T-helper 2 cell treated with Interferon-gamma antibody and Interleukin-4, amounts not matched to agents 5 μg/mL and 100 μg/mL, for 36 hours (primary cell): ENCODE data around the gene CDT1.
"Not testable (repeated sequence)": the region's sequence is repeated elsewhere in the genome, so short reads cannot be mapped to it uniquely, and the experiment has no call there.

Source experiments
- DNase-seq: peaks from one replicate; pipeline ENCODE4 v3.0.0; 2021; ENCODE audit warnings: low spot score
- H3K27ac Mint-ChIP-seq: one replicate; pipeline ENCODE4 v1.8.0; 2021; ENCODE audit warnings: mild to moderate bottlenecking, mixed read lengths
- H3K27me3 Mint-ChIP-seq: one replicate; pipeline ENCODE4 v1.8.0; 2021; ENCODE audit warnings: low read depth, mixed read lengths
- H3K36me3 Mint-ChIP-seq: one replicate; pipeline ENCODE4 v1.8.0; 2021; ENCODE audit warnings: low read depth, mixed read lengths
- H3K4me1 Mint-ChIP-seq: one replicate; pipeline ENCODE4 v1.8.0; 2021; ENCODE audit warnings: low read depth, mixed read lengths
- H3K4me3 Mint-ChIP-seq: one replicate; pipeline ENCODE4 v1.8.0; 2022; ENCODE audit warnings: mild to moderate bottlenecking, moderate library complexity, mixed read lengths
- H3K9me3 Mint-ChIP-seq: one replicate; pipeline ENCODE4 v1.8.0; 2021; ENCODE audit warnings: mixed read lengths

Gene CDT1

DNA sequence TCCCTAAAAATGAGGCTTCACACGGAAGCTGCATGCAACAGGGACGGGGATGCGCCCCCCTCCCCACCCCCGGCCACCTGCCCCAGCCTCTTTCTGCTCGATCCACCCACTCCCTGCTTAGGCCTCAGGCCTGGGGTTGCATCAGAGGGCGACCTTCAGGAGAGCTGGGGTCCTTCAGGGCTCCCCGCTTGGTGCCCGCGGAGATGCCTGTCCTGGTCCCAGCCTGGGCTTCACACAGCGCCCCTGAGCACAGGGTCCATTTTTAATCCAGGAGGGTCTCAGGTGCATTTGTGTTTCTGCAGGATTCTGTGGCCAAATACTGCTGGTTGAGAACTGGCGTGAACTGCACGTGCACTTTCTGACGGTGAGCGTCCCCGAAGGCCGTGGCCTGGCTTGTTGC, 15.5 kb downstream of the CDT1 start:
- H3K36me3 Mint-ChIP-seq = no peaks in the 10 kb centered on the region
- no peaks in the 10 kb centered on the region for H3K9me3 Mint-ChIP-seq
- H3K27ac Mint-ChIP-seq = no peak overlapping the region
- H3K4me1 Mint-ChIP-seq = no peaks in the 10 kb centered on the region
- no peak overlapping the region for H3K4me3 Mint-ChIP-seq
- no peak for DNase-seq
- no peaks in the 10 kb centered on the region for H3K27me3 Mint-ChIP-seq

DNA sequence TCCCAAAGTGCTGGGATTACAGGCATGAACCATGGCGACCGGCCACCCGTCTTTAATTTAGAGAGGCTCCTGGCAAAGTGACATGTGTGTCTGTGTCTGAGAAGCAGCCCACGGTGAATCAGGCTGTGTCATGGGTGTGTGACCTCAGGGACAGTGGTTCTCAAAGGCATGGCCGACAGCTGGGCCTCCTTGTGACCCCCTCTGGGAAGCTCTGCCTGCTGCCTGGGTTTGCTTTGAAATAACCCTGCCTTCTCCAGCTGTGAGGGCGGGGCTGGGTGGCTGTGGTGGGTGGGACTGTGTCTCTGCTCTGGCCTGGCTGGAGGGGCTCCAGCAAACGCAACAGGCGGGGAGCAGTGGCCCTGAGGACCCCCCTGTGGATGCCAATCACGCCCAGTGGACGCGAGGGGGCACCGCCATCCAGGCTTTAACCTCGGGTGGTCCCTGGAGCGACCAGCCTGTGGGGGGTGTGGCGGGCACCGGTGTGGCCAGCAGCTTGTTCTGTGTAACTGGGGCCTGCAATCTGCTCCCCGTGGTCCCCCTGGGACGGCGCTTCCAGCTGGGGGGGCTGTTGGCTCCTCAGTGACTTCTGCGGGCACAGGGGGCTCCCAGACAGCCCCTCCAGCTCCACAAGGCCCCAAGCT, 16.9 kb downstream of the CDT1 start:
- no peaks in the 10 kb centered on the region for H3K27me3 Mint-ChIP-seq
- no peak overlapping the region for H3K27ac Mint-ChIP-seq
- no peak for DNase-seq
- no peaks in the 10 kb centered on the region for H3K4me1 Mint-ChIP-seq
- no peak overlapping the region for H3K4me3 Mint-ChIP-seq
- H3K9me3 Mint-ChIP-seq = no peaks in the 10 kb centered on the region
- no peaks in the 10 kb centered on the region for H3K36me3 Mint-ChIP-seq

DNA sequence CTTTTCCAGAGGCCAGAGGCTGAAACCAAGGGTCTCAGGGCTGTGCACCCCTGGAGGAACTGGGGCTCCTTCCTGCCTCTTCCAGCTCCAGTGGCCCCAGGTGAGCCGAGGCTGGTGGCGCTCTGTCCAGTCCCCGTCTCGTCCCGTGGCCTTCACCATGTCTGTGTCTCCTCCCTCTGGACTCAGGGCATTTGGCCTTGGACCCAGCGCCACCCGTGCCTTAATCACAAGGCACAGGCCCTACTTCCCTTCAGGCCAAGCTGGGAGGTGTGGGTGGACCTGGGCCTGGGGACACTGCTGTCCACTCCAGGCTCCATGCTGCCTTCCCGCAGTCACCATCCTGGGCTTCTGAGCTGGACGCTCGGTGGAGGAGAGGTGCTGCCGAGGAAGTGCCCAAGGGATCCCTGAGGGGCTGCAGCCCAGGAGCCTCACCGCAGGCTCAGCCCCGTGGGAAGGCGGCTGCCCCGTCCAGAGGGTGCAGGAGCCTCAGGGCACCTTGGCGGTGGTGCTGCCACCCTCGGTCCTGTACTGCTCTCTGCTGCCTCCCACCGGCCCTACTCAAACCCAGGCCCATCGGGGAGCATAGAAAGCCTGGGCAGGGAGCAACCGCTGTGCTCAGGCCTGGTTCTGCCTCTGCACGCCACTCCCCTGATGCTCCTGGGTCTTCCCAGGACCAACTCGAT, 17.7 kb downstream of the CDT1 start:
- Mint-ChIP-seq H3K4me1 (no peaks in the 10 kb centered on the region), H3K9me3 (no peaks in the 10 kb centered on the region), H3K36me3 (no peaks in the 10 kb centered on the region), H3K4me3 (no peak overlapping the region), H3K27me3 (no peaks in the 10 kb centered on the region), H3K27ac (no peak overlapping the region)
- no peak for DNase-seq

DNA sequence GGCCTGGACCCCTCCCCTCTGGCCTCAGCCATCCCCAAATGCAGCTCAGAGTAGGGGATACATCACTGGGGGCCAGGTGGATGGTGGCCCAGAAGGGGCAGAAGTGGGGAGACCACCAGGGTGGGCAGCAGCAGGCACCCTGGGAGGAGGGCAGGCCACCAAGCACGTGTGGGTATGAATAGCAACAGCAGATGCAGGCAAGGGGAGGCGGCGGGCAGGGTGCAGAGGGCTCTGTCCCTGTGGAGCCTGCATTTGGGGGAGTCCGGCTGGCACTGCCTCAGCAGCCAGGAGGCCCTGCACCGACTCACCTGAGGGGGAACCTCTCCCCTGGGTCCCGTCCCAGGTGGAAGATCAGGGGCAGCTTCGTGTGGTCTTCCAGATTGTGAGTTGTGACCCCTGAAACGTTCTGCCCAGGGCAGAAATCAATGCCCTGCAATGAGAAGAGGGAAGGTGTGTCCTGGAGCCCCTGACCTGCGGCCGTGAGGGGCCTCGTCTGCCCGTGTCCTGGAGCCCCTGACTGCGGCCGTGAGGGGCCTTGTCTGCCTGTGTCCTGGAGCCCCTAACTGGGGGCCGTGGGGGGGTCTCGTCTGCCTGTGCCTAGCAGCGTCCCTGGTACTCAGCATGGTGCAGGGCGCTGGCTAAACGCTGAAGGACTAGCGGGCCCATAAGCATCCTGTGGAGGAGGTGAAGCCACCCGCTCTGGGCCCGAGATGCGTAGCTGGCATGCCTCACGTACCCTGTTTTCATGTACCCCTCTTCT, 18.9 kb downstream of the CDT1 start:
- H3K9me3 Mint-ChIP-seq = no peaks in the 10 kb centered on the region
- H3K27me3 Mint-ChIP-seq = no peaks in the 10 kb centered on the region
- no peaks in the 10 kb centered on the region for H3K4me1 Mint-ChIP-seq
- no peaks in the 10 kb centered on the region for H3K36me3 Mint-ChIP-seq
- H3K4me3 Mint-ChIP-seq = no peak overlapping the region
- H3K27ac Mint-ChIP-seq = no peak overlapping the region
- DNase-seq = no peak

DNA sequence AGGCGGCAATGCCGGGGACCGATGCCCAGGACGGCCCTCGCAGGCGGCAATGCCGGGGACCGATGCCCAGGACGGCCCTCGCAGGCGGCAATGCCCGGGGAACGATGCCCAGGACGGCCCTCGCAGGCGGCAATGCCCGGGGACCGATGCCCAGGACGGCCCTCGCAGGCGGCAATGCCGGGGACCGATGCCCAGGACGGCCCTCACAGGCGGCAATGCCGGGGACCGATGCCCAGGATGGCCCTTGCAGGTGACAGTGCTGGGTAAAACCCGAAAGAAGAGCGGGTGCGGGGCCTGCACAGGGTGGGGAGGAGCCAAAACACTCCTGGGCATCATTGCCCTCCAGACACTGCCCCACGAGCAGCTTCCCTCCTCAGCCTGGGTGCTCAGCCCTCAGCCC, 20.1 kb downstream of the CDT1 start:
- DNase-seq, H3K27me3 Mint-ChIP-seq, H3K27ac Mint-ChIP-seq, H3K4me1 Mint-ChIP-seq, H3K4me3 Mint-ChIP-seq, H3K36me3 Mint-ChIP-seq, H3K9me3 Mint-ChIP-seq: not testable (repeated sequence)

DNA sequence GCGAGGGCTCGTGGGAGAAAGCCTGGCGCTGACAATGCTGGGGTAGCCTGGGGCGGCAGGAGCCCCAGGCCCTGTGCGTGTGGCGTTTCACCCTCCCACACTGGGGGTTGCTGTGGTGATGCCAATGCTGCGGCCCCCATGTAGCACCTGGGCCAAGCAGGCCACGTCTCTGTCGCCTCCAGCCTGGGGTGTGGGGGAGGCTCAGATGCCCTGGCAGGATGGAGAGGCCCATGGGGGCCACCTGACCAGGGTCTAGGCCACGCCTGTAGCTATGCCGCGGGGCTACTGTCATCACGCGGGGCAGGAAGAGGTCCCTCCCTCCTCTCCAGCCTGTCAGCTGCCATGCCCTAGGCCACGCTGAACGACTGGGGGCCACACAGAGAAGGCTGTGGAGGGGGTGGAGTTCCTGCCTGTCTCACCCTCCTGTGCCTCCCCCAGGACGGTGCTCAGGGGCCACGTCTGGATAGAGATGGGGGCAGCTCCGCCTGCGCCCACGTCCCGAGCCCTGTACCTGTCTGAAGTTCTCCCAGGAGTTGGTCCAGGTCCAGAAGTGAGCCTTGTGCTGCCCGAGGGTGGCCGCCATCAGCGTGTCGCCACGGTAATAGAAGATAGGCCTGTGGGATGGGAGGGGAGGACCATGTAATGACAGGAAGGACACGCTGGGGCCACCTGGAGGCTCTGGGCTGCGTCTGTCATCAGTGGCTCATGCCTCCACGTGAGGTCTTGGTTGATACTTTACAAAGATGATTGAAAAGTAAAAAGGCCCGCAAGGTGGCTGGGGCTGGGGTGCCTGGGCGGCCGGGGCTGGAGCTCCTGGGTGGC, 20.9 kb downstream of the CDT1 start:
- H3K4me3 Mint-ChIP-seq = no peak overlapping the region
- H3K9me3 Mint-ChIP-seq = no peaks in the 10 kb centered on the region
- H3K27ac Mint-ChIP-seq = no peak overlapping the region
- no peaks in the 10 kb centered on the region for H3K27me3 Mint-ChIP-seq
- H3K4me1 Mint-ChIP-seq = no peaks in the 10 kb centered on the region
- DNase-seq = no peak
- H3K36me3 Mint-ChIP-seq = no peaks in the 10 kb centered on the region

DNA sequence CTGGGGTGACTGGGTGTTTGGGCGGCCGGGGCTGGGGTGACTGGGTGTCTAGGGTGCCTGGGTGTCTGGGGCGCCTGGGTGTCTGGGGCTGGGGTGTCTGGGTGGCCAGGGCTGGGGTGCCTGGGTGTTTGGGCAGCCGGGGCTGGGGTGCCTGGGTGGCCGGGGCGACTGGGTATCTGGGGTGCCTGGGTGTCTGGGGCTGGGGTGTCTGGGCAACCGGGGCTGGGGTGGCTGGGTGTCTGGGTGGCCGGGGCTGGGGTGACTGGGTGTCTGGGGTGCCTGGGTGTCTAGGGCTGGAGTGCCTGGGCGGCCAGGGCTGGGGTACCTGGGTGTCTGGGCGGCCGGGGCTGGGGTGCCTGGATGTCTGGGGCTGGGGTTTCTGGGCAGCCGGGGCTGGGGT, 21.6 kb downstream of the CDT1 start:
- no peak overlapping the region for H3K27ac Mint-ChIP-seq
- no peaks in the 10 kb centered on the region for H3K4me1 Mint-ChIP-seq
- no peak for DNase-seq
- no peaks in the 10 kb centered on the region for H3K9me3 Mint-ChIP-seq
- no peak overlapping the region for H3K4me3 Mint-ChIP-seq
- no peaks in the 10 kb centered on the region for H3K36me3 Mint-ChIP-seq
- H3K27me3 Mint-ChIP-seq = no peaks in the 10 kb centered on the region

DNA sequence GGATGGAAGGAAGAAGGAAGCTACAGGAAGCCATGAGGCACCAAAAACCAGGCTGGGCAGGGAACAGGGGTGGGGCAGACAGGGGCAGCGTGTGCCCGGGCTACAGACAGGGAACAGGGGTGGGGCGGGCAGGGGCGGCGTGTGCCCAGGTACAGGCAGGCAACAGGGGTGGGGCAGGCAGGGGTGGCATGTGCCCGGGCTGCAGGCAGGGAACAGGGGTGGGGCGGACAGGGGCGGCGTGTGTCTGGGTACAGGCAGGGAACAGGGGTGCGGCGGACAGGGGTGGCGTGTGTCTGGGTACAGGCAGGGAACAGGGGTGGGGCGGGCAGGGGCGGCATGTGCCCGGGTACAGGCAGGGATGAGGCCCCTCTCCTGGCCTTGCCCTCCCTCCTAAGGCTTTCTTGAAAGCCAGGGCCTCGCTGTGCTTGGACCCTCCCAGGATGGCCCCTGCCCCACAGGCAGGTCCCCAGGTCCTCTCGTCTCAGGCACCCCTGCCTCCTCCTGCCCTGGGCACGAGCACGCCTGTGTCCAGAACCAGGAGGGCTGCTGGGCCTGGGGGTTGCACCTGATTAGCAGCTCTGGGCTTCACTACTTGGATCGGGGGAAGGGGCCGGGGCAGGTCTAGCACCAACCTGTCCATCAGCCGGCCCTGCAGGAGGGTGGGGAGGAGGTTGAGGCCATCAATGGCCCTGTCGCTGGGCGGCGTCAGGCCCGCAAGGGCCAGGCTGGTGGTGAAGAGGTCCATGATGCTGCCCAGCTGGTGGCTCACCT, 22.7 kb downstream of the CDT1 start:
- Mint-ChIP-seq H3K27ac (no peak overlapping the region), H3K27me3 (no peaks in the 10 kb centered on the region), H3K9me3 (no peaks in the 10 kb centered on the region), H3K4me3 (no peak overlapping the region), H3K4me1 (no peaks in the 10 kb centered on the region), H3K36me3 (no peaks in the 10 kb centered on the region)
- DNase-seq = no peak

DNA sequence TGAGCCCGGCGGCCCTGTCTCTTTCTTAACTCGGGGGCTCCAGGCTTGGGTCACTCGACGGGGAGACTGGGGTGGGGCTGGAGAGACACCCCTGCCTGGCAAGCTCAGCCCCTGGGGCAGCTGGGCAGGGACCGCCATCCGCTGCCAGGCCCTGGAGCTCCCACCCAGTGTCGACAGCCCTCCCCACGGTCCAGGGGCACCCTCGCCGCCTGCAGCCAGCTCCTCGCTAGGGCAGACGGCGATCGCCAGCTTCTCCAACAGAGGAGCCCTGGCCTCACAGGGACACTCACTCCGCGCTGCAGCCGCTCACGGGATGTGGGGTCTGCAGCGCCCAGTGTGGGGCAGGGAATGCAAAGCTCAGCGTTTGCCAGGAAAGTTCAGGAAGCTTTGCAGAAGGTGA, 24.1 kb downstream of the CDT1 start:
- no peak overlapping the region for H3K4me3 Mint-ChIP-seq
- H3K27me3 Mint-ChIP-seq = no peaks in the 10 kb centered on the region
- H3K27ac Mint-ChIP-seq = no peak overlapping the region
- no peak for DNase-seq
- H3K9me3 Mint-ChIP-seq = no peaks in the 10 kb centered on the region
- H3K36me3 Mint-ChIP-seq = no peaks in the 10 kb centered on the region
- H3K4me1 Mint-ChIP-seq = no peaks in the 10 kb centered on the region

DNA sequence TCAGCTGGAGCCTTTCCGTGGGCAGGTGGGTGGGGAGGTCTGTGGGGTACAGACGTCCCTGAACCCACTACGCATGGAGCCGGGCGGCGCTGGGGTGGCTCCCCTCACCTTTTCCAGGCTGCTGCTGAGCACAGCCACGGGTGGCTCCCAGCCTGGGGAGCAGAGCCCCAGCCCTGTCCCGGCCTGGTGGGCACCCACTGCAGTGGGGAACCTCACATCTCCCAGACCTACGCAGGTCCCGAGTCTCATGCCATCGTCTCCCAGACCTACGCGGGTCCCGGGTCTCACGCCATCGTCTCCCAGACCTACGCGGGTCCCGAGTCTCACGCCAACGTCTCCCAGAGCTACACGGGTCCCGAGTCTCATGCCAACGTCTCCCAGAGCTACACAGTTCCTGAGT, 25.1 kb downstream of the CDT1 start:
- Mint-ChIP-seq H3K4me3 (no peak overlapping the region), H3K36me3 (no peaks in the 10 kb centered on the region), H3K9me3 (no peaks in the 10 kb centered on the region), H3K27me3 (no peaks in the 10 kb centered on the region), H3K4me1 (no peaks in the 10 kb centered on the region), H3K27ac (no peak overlapping the region)
- DNase-seq = no peak

DNA sequence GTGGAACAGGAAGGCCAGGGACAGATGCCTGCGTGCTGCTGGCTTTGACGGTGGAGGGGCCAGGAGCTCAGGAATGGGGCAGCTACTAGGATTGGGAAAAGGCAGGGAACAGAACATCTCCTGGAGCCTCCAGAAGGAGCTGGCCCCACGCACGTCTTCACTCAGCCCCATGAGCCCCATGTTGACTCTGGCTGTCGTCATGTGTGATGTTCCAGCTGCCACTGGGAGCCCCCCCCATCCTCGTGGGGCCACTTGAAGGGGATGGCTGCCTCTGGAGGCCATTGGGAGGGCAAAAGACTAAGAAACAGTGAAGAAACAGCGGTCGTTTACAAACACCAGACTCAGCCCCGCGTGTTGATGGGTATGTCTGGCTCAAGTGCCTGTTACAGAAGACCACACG, 26.7 kb downstream of the CDT1 start:
- H3K27me3 Mint-ChIP-seq = no peaks in the 10 kb centered on the region
- no peaks in the 10 kb centered on the region for H3K4me1 Mint-ChIP-seq
- no peaks in the 10 kb centered on the region for H3K36me3 Mint-ChIP-seq
- no peak for DNase-seq
- no peak overlapping the region for H3K4me3 Mint-ChIP-seq
- no peak overlapping the region for H3K27ac Mint-ChIP-seq
- no peaks in the 10 kb centered on the region for H3K9me3 Mint-ChIP-seq

DNA sequence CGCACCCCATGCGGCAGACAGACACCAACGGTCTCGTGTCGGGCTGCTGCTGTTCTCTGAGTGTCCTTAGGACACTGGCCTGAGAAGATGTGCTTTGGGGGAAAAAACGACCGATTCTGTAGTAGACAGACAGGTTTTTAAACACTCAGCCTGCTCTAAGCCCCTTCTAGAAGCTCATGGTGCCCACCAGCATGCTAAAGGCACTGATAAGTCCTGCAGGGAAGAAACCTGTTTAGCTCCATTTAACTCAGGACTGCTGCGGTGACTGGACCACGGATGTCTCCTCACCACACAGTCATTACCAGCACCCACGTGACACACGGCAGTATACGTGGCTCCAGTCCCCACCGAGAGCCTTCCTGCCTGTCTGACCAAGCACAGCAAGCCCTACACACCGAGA, 27.2 kb downstream of the CDT1 start:
- no peak for DNase-seq
- Mint-ChIP-seq H3K27me3 (no peaks in the 10 kb centered on the region), H3K4me3 (no peak overlapping the region), H3K36me3 (no peaks in the 10 kb centered on the region), H3K4me1 (no peaks in the 10 kb centered on the region), H3K27ac (no peak overlapping the region), H3K9me3 (no peaks in the 10 kb centered on the region)

DNA sequence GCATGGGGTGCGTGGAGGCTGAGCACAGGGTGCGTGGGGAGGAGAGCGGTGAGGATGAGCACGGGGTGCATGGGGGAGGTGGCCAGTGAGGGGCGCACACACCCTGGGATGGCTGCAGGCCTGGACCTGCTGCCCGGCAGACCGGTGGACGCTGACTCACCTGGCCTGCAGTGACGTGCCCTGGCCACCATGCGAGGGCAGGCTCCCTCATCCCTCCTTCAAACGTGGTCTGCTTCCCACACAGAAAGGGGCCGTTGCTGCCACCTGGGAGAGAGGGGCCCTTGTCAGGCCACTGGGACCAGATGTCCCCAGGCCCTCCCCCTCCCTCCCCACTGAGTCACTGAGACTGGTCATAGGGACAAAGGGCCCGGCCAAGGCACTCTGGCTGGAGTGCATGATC, 28.2 kb downstream of the CDT1 start:
- no peaks in the 10 kb centered on the region for H3K9me3 Mint-ChIP-seq
- no peaks in the 10 kb centered on the region for H3K4me1 Mint-ChIP-seq
- DNase-seq = no peak
- H3K4me3 Mint-ChIP-seq = no peak overlapping the region
- H3K27ac Mint-ChIP-seq = no peak overlapping the region
- no peaks in the 10 kb centered on the region for H3K27me3 Mint-ChIP-seq
- no peaks in the 10 kb centered on the region for H3K36me3 Mint-ChIP-seq
